GM18517 (cell line): Measurements from ENCODE around the gene DBP.
"Not testable (repeated sequence)": the region's sequence is repeated elsewhere in the genome, so short reads cannot be mapped to it uniquely, and the experiment has no call there.

ENCODE experiments used
- ATAC-seq: cut with Tn5 transposase; IDR thresholded peaks from one replicate; pipeline ENCODE4 v1.9.1; 2021; ENCODE audit warnings: mild to moderate bottlenecking, moderate library complexity; ENCODE audit not compliant: unreplicated experiment

DBP gene

GRCh38 chr19:48642862-48643261, 5.7 kb upstream of the DBP start:
- ATAC-seq: no peak

GRCh38 chr19:48641850-48642249, 4.7 kb upstream of the DBP start:
- ATAC-seq: no peak

GRCh38 chr19:48639483-48640375, 2.5 kb upstream of the DBP start:
- ATAC-seq: no peak

DNA sequence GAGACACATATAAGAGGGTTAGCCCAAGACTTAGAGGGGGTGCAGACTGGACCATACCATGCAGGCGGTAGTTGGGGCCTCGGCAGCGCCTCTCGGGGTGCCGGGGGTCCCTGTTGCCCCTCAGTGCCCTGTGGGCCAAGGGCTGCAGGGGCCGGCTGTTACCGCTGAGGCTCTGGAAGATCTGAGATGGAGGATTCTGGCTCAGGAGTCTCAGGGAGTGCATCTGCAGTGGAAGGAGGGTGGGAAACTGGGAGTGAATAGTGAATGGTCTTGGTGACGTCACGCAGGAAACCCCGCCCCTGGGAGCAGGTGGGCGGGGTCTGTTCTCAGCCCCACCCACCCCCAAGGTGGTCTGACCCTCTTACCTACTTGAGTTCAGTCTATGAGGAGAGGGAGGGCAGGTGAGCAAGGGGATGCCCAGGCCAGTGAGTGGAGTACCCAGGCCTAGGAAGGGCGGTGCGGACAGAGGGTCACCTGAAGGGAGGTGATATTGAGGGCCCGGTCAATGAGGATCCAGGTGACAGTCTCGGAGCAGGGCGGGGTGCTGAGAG, 1.7 kb upstream of the DBP start:
- no peak for ATAC-seq

DNA sequence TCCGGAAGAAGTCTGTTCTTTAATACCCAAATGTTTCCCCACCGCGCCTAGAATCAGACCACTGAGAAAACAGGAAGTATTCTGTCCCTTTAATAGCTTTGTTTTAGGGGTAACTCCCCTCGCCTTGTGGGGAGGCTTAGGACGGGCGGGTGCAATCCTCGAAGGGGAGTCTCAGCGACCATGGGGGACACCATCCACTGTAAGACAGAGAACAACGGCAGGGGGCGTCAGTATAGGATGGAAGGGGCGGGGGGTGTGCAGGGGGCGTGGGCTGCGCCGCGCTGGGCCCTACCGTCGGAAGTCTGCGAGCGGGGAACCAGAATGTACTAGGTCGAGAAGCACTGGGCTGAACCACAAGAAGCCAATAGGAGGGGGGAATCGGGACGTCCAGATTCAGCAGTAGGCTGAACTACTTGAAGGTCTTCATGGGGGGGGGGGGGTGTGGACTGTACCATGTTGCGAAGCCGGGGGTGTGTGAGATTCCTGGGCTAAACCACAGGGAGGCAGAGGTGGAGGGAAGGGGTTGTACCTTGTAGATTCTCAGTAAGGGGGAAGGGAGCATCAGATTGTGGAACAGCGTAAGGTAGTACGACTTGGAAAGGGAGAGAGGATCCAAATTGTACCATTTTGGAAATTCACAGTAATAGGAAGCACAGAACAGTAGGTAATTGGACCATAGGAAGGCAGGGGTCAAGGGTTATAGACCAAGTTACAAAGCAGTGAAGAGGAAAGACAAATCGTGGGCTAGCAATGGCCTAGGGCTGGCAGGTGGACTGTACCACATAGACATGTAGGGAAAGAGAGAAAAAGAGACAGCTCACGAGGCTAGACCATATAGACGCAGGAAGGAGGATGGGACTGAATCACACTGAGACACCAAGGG, 1.0 kb upstream of the DBP start:
- ATAC-seq: peak; percentile 22

GRCh38 chr19:48637449-48637947, 319 bp upstream of the DBP start:
- ATAC-seq: peak; percentile 60

DNA sequence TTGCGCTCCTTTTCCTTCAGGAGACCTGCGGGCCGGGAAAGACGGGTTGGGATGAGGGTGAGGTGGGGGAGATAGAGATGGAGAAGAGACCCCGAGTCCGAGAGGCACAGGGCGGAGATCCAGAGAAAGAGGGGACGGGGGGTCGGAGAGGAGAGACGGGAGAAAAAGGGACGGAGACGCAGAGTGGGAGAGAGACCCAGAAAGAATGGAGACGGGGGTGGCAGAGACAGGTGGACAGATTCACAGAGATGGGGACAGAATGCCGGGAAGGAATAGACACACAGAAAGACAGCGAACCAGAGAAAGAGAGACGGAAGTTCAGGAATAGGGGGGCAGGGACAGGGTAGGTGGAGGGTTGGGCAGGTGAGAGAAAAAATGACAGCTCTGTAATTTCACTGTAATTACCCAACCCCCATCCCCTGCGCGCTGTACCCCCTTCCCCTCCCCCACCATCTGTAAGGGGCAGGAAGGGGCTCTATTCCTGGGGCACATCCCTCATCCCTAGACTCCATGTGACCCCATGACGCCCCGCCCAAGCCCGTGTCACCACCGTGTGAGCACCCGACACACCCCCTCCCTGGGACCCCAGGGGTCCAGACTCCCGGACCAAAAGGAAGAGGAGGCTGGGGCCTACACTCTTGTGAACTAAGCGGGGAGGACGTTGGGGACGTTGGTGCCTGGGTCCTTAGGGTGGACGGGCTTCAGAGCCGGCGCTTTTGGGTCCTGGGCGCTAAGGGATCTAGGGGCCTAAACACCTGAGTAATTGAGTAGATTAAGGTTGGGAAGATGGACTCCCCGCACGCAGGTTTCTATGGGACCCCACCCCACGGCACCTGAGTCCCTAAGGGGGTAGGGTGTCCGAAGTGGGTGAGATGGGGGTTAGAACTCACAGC, 967 bp downstream of the DBP start:
- no peak for ATAC-seq

DNA sequence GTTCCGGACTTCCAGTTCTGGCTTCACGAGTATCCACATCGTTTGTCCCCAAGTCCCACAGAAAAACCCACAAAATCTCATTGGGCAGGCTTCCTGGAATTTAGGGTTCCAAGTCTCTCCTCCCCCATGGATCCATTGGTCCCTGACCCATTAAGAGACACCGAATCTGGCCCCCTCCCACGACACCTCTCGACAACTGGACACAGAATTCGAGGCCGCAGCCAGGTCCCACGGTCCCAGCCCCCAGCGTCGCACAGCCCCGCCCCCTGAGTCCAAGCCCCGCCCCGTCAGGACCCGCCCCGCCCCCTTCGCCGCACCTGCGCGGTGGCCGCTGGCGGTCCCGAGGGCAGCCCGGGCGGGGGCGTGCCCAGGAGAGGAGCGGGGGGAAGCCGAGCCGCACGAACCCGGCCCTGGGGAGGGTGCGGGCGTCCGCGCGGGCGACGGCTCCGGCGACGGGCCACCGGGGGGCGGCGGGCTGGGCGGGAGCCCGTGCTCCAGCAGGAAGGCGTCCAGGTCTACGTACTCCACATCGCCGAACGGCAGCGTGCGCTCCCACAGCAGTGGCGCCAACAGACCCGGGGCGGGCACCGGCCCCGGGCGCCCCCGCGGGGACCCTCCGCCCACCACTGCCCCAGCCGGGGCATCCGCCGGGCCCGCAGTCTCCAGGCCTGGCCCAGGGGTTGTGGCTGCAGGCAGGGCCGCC, 1.8 kb downstream of the DBP start:
- no peak for ATAC-seq

DNA sequence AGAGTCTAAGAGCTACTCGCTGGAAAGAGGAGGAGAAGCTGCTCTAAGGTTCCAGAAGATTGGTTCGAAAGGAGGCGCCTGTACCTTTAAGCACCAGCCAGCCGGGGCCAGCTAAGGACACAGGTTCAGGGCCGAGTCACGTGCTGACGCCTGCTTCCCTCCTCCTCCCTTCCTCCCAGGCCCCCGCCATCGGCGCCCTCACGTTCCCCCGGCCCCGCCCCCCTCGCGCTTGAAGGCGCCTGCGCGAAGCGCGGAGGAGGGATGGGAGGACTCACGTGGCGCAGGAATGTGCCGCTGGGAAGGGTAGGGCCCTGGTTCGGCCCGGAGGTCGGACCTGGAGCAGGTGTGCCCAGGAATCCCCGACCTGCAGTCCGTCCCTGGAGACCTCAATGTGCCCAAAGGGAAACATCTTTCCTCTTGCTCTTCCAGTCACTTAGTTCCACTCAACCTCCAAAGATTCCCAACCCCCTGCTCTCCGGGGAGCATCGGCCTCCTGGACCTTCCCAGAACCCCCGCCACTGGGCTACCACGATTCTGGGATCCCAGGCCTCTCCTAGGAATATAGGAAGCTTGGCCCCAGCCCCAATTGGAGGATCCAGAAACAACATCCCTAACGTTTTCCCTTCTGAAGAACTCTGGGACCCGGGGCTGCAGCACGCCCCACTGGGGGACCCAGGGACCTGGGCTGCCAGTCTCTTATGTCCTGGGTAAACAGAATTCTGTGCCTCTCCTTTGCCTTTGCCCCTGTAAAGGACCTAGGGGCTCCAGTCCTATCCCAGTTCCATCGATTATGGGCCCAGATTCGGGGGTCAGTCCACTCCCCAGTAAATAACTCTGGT, 2.5 kb downstream of the DBP start:
- no peak for ATAC-seq

DNA sequence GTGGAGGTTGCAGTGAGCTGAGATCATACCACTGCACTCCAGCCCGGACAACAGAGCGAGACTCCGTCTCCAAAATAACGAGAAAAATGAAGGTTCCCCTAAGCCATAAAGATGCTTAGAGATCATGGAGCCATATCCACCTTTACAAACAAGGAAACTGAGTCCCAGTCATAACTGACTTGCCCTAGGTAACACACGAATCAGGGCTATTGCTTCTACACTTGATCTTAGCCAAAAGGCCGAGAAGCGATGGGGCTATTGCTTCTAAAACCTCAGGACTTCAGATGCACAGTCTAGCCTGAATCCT, 3.2 kb downstream of the DBP start:
- no peak for ATAC-seq

- ATAC-seq: no peak
These were observed 3.8 kb downstream of the DBP start for GRCh38 chr19:48633148-48634035.

- no peak for ATAC-seq
These were observed 4.5 kb downstream of the DBP start for GRCh38 chr19:48632692-48633147.

DNA sequence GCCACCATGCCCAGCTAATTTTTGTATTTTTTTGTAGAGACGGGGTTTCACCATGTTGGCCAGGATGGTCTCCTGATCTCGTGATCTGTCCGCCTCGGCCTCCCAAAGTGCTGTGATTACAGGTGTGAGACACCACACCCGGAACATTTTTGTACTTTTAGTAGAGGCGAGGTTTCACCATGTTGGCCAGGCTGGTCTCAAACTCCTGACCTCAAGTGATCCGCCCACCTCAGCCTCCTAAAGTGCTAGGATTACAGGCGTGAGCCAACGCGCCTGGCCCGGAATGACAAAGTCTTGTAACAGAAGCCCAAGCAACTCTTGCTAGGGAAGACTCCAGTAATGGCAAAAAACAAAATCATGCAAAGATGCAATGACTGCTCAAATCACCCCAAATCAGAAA, 4.9 kb downstream of the DBP start:
- not testable (repeated sequence) for ATAC-seq

DNA sequence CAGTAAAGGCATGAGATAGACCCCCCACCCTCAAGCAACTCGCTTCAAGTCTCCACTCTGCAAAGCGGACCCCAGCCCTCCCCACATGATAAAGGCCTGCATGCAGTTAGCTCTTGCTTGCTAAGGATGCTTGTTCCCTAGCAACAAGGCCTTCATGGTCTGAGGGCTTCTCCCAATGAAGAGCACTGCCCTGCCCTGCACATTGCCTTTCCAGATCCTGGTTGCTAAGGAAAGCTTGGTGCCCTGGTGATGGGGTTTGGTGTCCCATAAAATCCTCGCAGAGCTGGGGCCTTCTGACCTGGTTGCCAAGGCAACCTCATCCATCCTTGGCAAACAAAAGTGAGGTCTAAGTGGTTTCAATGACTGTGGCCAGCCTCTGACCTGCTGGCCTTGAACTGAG, 6.0 kb downstream of the DBP start:
- no peak for ATAC-seq

GRCh38 chr19:48630296-48631063, 6.7 kb downstream of the DBP start:
- no peak for ATAC-seq

GRCh38 chr19:48629599-48630295, 7.4 kb downstream of the DBP start:
- ATAC-seq: no peak

DNA sequence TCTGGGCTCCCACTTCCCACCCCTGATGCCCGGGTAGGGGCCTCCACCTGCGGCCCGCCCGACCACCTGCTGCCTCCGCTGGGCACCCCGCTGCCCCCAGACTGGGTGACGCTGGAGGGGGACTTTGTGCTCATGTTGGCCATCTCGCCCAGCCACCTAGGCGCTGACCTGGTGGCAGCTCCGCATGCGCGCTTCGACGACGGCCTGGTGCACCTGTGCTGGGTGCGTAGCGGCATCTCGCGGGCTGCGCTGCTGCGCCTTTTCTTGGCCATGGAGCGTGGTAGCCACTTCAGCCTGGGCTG, 7.9 kb downstream of the DBP start:
- ATAC-seq: no peak
